Fibroblast of pulmonary artery (primary cell): ENCODE measurements around the gene ZBTB6.

Experiments used
- DNase-seq: peaks from one replicate; pipeline ENCODE4 v3.0.0-alpha.2; 2010; ENCODE audit warnings: low read depth
- H3K4me3 ChIP-seq: replicated peaks from 2 replicates; pipeline ENCODE4 v1.5.1; 2011; ENCODE audit warnings: low read depth, mild to moderate bottlenecking, control low read depth, low read length, moderate library complexity
- TF ChIP-seq, protein P1 (sequence below): IDR thresholded peaks from 2 replicates; pipeline ENCODE4 v1.5.1; 2011; ENCODE audit warnings: mild to moderate bottlenecking, control low read depth, low read length, inconsistent platforms; ENCODE audit errors: missing control alignments

Gene ZBTB6

DNA sequence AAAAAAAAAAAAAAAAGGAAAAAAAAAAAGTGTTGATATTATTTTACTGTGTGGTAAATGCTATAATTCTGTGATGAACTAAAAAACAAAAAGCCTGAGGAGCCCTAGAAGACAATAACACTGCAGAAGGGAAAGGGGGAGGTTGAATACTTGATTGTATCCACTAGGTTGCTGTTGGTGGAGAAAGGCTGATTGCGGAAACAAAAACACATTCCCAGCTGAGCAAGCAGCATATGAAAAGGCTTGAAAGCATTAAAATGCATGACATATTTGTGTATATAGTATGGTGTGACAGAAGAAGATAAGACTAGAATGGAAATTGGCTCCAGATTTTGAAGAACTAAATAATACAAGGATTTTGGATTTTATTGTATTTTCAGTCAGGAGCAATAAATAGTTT is 36.6 kb upstream of the ZBTB6 start:
- peak; percentile 28 for DNase-seq
- TF ChIP-seq, protein P1, sequence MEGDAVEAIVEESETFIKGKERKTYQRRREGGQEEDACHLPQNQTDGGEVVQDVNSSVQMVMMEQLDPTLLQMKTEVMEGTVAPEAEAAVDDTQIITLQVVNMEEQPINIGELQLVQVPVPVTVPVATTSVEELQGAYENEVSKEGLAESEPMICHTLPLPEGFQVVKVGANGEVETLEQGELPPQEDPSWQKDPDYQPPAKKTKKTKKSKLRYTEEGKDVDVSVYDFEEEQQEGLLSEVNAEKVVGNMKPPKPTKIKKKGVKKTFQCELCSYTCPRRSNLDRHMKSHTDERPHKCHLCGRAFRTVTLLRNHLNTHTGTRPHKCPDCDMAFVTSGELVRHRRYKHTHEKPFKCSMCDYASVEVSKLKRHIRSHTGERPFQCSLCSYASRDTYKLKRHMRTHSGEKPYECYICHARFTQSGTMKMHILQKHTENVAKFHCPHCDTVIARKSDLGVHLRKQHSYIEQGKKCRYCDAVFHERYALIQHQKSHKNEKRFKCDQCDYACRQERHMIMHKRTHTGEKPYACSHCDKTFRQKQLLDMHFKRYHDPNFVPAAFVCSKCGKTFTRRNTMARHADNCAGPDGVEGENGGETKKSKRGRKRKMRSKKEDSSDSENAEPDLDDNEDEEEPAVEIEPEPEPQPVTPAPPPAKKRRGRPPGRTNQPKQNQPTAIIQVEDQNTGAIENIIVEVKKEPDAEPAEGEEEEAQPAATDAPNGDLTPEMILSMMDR, result no peak
- H3K4me3 ChIP-seq, result no peak overlapping the region

DNA sequence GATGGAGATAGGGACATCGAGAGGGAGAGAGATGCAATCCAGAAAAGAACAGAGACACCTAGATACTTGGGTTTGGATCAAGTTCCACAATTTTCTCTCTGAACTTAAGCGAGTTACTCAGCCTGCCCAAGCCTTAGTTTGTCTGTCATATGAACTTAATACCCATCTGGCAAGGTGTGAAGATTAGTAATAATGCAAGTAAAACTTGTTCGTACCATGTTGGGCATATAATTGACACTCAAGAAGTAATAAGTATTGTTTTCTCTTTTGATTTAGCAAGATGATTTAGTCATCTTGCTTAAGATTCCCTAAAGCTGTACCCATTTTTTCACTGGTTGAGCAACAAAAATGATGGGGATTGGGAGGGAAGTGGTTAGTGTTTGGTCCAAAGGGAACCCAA is 35.2 kb upstream of the ZBTB6 start:
- DNase-seq, result no peak
- no peak overlapping the region for H3K4me3 ChIP-seq
- TF ChIP-seq, protein P1, result no peak

DNA sequence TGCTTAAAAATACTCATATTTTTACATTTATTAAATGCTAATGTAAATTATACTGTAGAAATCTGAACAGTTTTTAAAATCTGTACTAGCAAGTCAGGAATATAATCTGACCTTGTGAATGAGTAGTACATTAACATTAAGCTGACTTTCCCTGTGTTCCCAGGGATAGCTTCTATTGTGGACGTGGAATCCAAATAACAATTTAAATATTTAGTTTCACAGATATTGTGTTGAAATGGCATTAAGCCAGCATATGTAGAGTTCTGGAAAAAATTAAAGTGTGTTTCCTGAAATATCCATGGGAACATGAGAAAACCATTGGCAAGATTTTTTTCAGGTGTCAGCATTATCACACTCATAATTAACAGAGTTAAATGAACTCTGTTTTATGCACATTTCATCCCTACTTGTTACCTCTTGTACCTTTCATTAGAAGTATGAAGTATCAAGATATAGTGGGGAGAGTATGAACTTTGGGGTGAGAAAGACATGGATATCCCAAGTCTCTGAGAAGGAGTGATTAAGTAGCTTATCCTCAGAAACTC is 33.4 kb upstream of the ZBTB6 start:
- TF ChIP-seq, protein P1, result no peak
- DNase-seq, result no peak
- no peak overlapping the region for H3K4me3 ChIP-seq

DNA sequence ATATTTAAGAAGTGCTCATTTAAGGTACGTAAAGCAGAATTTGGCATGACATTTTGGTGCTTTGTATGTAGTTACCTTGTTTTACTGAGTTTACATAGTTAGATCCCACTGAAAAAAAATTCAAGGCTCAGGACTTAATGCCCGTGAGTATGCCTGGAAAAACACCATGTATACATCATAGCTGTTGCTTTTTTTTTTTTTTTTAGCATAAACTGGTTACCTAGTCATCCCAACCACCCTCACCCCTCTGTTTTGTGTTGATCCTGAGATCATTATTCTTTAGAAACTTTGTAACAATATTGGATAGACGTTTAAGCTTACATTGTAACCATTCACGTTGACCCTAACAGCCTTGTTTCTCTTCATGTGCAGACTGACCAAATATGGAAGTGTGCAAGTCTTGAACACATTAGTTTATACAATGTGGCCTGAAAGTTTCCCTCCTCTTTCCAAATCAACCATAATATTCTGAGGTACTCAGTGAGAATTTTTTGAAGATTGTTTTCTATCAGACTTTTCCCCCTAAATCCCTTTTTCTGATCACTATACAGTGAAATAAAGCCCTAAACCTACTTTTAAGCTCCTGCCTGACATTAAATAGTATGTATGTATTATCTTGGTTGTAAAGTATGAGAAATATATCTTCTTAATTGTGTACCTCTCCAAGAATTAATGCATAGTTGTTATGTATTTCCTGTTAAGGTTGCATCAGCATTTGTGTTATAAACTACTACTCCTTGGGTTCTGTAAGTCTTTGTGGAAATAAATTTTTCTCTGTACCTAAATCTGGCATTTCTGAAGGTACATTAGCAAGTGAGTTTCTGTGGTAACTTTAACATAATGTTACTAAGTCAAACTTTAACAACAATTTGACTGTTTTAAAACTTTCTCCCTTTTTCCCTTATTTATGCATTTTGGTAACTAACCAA is 32.1 kb upstream of the ZBTB6 start:
- TF ChIP-seq, protein P1, result no peak
- no peak overlapping the region for H3K4me3 ChIP-seq
- DNase-seq, result no peak

DNA sequence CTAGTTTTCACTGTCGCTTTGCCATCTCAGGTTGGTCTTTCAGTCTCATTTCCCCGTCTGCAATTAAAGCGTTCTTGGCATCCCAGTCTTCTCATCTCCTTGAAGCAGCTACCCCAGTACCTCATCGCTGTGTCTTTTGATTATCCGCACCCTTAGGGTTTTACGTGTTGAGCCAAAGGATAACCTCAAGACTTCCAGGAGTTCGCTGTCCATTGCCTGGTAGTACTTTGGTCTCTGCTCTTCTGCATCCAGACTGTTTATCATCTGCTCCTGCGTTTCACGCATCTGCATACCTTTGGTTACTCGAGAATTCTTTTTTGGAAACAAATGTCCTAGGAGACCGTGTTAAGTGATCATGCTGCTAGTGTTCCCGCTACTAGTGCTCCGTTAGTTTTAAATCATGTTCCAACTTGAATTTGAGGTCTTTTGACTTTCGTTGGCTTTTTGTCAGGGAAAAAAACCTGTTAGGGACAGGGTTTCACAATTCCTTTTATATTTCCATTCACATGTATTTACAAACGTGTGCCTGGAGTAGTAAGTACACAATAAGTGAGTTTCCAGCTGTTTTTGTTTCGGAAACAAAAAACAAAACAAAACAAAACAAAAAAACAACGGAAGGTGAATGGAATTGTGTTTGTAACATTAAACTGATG is 28.6 kb upstream of the ZBTB6 start:
- TF ChIP-seq, protein P1, result no peak
- peak overlapping the region; percentile 94 for H3K4me3 ChIP-seq
- peak; percentile 55 for DNase-seq

DNA sequence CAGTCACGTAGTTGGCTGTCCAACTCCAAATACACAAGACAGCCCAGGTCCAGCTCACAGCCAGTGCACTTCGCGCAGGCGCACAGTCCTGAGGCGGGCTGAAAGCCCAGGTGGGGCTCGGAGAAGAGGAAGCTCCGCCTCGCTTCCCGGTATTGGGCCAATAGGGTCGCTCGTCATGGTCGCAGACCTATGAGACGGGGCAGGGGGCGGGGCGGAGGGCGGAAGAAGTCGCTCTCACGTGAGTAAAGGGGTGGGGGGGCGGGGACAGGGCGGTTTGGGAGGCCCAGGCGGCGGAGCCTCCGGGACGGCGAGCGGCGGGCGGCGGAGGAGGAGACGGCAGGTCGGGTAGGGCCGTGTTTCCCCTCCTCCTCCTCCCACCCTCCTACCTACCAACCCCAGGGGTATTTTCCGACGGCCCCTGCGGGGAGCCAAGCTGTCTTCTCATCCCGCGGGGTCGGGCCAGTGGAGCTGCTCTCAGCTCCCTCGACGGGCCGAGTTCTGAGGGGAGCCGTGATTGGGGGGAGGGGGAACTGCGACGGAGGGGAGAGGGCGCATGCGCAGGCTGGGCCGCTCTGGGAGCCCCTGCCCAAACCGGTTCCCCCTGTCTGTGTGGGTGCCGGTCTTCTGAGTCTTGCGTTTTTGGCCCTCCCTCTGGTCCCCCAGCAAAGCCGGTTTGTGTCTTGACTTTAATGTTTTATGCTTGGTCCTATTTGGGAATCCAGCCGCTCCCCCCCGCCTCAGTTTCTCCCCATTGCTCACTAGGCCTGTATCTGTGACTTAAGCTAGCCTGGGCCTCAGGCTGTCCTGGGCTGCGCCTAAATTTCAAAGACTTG is 27.8 kb upstream of the ZBTB6 start, which contains the start of gene RABGAP1:
Gene RABGAP1, plus strand, starts transcription at position 272 of the 833 bp plus-strand sequence. CDS start 16,040 bp downstream, outside the sequence.
- peak; percentile 98 for DNase-seq
- TF ChIP-seq, protein P1, result no peak
- H3K4me3 ChIP-seq, result peak within 1 kb of the TSS; percentile 94
